Measurements from ENCODE around the gene RFNG.
A peak's percentile ranks its signal among the peaks of the same experiment; 100 is the strongest.

RFNG gene

DNA sequence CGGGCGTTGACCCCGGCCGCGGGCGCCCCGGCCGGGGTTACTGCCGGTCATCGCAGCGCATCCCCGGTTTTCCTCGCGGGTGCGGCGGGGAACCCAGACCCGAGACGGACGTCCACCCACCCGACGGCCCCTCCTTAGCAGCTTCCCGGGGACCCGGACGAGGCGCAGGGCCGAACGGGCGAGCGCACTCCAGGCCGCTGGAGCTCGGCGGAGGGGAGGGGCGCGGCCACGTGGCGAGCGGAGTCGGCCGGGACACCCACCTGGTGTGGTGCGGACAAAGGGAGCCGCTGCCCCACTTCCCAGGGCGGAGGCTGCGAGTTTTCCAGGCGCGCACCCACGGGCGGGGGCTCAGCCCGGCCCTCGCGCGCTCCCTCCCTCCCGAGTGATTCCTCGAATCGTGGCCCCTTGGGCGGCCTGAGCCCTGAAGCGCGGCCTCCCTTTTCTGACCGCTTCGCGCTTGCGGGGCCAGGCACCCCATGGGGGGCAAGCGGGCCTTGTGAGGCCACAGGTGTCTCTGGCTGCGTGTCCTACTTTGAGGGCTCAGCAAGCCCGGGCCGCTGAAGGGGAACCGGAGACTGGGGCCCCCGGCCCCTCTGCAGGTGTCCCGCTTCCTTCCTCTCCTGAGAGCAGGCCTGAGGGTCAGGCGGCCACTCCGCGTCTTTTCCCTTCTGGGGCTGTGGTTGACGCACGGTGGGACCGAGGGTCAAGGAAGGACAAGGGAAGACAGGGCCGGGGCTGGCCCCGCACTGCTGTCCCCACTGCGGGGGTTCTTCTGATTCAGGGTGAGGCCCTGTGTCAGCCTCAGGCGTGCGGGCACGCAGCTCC is 47.5 kb upstream of the RFNG start:
- no peaks in the 10 kb centered on the region for H3K27me3 ChIP-seq (ENCODE audit: insufficient read depth, low read depth)
- peak overlapping the region; percentile 96 for H3K9ac ChIP-seq
- H2AFZ ChIP-seq (ENCODE audit: low read depth), result peak overlapping the region; percentile 53; the same call in 1 of the 2 replicates
- peak overlapping the region; percentile 94 for H3K27ac ChIP-seq
- peak overlapping the region; percentile 97 for H3K4me2 ChIP-seq
- H3K4me3 ChIP-seq (IDR thresholded peaks at IDR 0.05; ENCODE audit: insufficient read depth, low read depth, low read length), result no peak overlapping the region
- peaks cover 42% of the 10 kb centered on the region for H3K79me2 ChIP-seq (ENCODE audit: insufficient read depth, low read depth)
- TF ChIP-seq, protein P1, sequence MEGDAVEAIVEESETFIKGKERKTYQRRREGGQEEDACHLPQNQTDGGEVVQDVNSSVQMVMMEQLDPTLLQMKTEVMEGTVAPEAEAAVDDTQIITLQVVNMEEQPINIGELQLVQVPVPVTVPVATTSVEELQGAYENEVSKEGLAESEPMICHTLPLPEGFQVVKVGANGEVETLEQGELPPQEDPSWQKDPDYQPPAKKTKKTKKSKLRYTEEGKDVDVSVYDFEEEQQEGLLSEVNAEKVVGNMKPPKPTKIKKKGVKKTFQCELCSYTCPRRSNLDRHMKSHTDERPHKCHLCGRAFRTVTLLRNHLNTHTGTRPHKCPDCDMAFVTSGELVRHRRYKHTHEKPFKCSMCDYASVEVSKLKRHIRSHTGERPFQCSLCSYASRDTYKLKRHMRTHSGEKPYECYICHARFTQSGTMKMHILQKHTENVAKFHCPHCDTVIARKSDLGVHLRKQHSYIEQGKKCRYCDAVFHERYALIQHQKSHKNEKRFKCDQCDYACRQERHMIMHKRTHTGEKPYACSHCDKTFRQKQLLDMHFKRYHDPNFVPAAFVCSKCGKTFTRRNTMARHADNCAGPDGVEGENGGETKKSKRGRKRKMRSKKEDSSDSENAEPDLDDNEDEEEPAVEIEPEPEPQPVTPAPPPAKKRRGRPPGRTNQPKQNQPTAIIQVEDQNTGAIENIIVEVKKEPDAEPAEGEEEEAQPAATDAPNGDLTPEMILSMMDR (conservative IDR thresholded peaks at IDR 0.05; ENCODE audit: low read depth, low read length), result no peak
- peaks cover 27% of the 10 kb centered on the region for H3K4me1 ChIP-seq (ENCODE audit: low read depth, poor library complexity, severe bottlenecking)
- peaks cover 5% of the 10 kb centered on the region; the same call in 1 of the 2 replicates for H3K36me3 ChIP-seq (ENCODE audit: insufficient read depth)
- peaks cover 13% of the 10 kb centered on the region; the same call in 1 of the 2 replicates for H4K20me1 ChIP-seq (ENCODE audit: insufficient read depth)

DNA sequence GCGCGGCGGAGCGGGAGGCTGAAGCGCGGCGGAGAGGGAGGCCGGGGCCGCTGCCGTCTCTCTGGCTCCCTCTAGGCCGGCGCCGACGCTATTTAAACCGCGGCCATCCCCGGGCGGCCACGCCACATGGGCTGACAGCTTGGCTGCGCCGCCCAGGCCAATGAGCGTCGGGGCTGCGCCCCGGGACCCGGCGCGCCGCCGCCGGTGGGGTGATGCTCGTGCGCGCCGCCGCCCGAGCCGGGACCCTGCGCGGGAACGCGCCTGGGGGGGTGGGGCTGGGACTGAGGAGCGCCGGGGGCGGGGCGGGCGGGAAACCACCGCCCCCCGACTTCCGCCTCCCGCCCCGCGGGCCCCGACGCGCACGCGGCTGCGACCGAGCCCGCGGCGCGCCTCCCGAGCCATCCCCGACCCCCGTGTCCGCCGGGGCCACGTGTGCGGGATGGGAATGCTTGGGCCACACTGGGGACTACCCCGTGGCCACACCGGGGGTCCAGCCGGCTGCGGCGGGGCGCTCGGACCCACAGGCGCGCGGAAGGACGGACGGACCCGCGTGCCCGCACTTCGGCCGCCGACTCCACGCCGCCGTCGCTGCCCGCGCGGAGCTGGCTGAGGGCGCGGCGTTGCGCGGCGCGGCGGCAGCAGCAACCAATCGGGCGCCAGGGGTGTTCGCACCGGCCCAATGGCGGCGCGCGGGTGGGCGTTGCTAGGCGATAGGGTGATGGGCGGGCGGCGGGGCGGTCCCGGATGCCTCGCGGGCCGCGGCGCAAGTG is 46.7 kb upstream of the RFNG start, which contains the start of gene FASN:
Gene FASN (minus strand): TSS at position 68 of the 770 bp plus-strand sequence. CDS start 1,791 bp downstream, outside the sequence.
- H3K27me3 ChIP-seq (ENCODE audit: insufficient read depth, low read depth), result no peaks in the 10 kb centered on the region
- H3K9ac ChIP-seq, result peak within 1 kb of the TSS; percentile 96
- H2AFZ ChIP-seq (ENCODE audit: low read depth), result peak within 1 kb of the TSS; percentile 53
- peak within 1 kb of the TSS; percentile 94 for H3K27ac ChIP-seq
- H3K79me2 ChIP-seq (ENCODE audit: insufficient read depth, low read depth), result peaks cover 45% of the 10 kb centered on the region
- TF ChIP-seq, protein P1 (conservative IDR thresholded peaks at IDR 0.05; ENCODE audit: low read depth, low read length), result no peak; the same call in 1 of the 2 replicates
- peak within 1 kb of the TSS; percentile 97 for H3K4me2 ChIP-seq
- peaks cover 7% of the 10 kb centered on the region; the same call in 1 of the 2 replicates for H3K36me3 ChIP-seq (ENCODE audit: insufficient read depth)
- peaks cover 13% of the 10 kb centered on the region; the same call in 1 of the 2 replicates for H4K20me1 ChIP-seq (ENCODE audit: insufficient read depth)
- H3K4me3 ChIP-seq (IDR thresholded peaks at IDR 0.05; ENCODE audit: insufficient read depth, low read depth, low read length), result no peak within 1 kb of the TSS
- peaks cover 27% of the 10 kb centered on the region for H3K4me1 ChIP-seq (ENCODE audit: low read depth, poor library complexity, severe bottlenecking)

DNA sequence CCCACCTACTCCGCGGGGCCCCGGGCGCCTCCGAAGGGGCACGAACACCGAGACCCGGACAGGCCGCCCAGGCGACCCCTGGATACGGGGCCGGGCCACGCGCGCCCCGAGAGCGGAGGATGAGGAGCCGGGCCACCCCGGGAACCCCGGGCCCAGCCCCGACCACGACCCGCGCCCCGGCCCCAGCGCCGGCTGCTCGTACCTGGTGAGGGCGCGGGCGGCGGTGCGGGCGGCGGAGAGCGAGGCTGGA is 46.2 kb upstream of the RFNG start:
- Histone ChIP-seq H3K27ac (peak overlapping the region; percentile 84), H3K36me3 (ENCODE audit: insufficient read depth) (peaks cover 11% of the 10 kb centered on the region; the same call in 1 of the 2 replicates)

More for the DNA sequence above, 46.2 kb upstream of the RFNG start:
- TF ChIP-seq, protein P1 (conservative IDR thresholded peaks at IDR 0.05; ENCODE audit: low read depth, low read length), result no peak
- Histone ChIP-seq H3K4me2 (peak overlapping the region; percentile 93), H3K4me3 (IDR thresholded peaks at IDR 0.05; ENCODE audit: insufficient read depth, low read depth, low read length) (no peak overlapping the region), H3K79me2 (ENCODE audit: insufficient read depth, low read depth) (peaks cover 42% of the 10 kb centered on the region), H3K4me1 (ENCODE audit: low read depth, poor library complexity, severe bottlenecking) (peaks cover 27% of the 10 kb centered on the region), H2AFZ (ENCODE audit: low read depth) (peak overlapping the region; percentile 34), H3K9ac (peak overlapping the region; percentile 92), H3K27me3 (ENCODE audit: insufficient read depth, low read depth) (no peaks in the 10 kb centered on the region), H4K20me1 (ENCODE audit: insufficient read depth) (peaks cover 13% of the 10 kb centered on the region; the same call in 1 of the 2 replicates)

Data from KMS-11 (cell line).